ENCODE measurements around the gene TMC3. TPM values are rescaled to one million over a fixed set of nuclear protein-coding genes. Genes with fewer than 3 reads are reported as not detected.

The TMC3 gene
- total and polyA plus RNA-seq, 10 of the 15 experiments (the other 5 are each of a cell fraction or from before 2014, with no cell fraction given) = 0.03 to 0.04 (median 0.04) TPM; not detected in 7

DNA sequence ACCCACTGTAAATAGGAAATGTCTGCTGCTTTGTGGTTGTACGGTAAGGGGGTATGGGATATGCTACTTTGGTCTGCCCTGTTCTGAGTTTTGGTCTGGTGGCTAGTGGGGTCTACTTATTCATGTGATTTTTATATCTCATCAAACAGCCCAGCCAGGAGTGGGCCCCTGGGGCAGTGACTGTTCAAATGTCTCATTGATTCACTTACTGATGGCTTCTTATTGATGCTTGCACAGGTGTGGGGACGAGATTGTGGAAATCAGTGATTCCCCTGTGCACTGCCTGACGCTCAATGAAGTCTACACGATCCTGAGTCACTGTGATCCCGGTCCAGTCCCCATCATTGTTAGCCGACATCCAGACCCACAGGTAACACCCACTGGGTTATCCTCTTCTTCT is 88.6 kb downstream of the TMC3 start:
- Histone ChIP-seq H3K27me3 (replicated peaks in 1 of 2; ENCODE audit: control insufficient read depth in 2 of 2, insufficient read depth in 2 of 2, low read length in 1 of 2) (no peaks in the 10 kb centered on the region), H3K9ac (ENCODE audit: control insufficient read depth, insufficient read depth, low read length) (no peak overlapping the region), H3K27ac (ENCODE audit: control insufficient read depth, insufficient read depth) (peak overlapping the region; percentile 72), H4K20me1 (ENCODE audit: control insufficient read depth, insufficient read depth) (no peaks in the 10 kb centered on the region), H3K36me3 (ENCODE audit: control insufficient read depth in 2 of 2, insufficient read depth in 2 of 2, low read length in 1 of 2) (no peaks in the 10 kb centered on the region), H3K4me3 (no peak overlapping the region), H3K79me2 (ENCODE audit: control insufficient read depth, insufficient read depth, low read length) (no peaks in the 10 kb centered on the region), H3K4me2 (ENCODE audit: control insufficient read depth, insufficient read depth) (no peak overlapping the region), H3K9me3 (replicated peaks; ENCODE audit: control insufficient read depth, insufficient read depth, low read length) (no peaks in the 10 kb centered on the region; the same call in 2 of the 3 replicates), H2AFZ (ENCODE audit: control insufficient read depth, low read depth, low read length) (peak overlapping the region; percentile 22; the same call in 1 of the 2 replicates), H3K4me1 (ENCODE audit: control insufficient read depth, insufficient read depth, low read length) (peaks cover 30% of the 10 kb centered on the region)
- SMC1A ChIA-PET (ENCODE audit: uncharacterized antibody, unreplicated experiment) = interaction anchor here (1.0 to 3.0 kb wide), 6 partner anchors 10 to 49 kb away, joined by 3 to 24 read pairs (median 6); no protein-coding TSS in a partner anchor
- TF ChIP-seq RUNX3 (IDR thresholded peaks at IDR 0.05; ENCODE audit: low read length) (peak; percentile 15; the same call in 1 of the 2 replicates), EED (IDR thresholded peaks at IDR 0.05; ENCODE audit: low read depth) (no peak)
- no TSS peak for BruUV-seq (replicated peaks)
- RAD21 ChIA-PET (ENCODE audit: unreplicated experiment) = interaction anchor here (1.3 to 2.5 kb wide), 4 partner anchors 10 to 26 kb away, joined by 3 to 13 read pairs (median 7); no protein-coding TSS in a partner anchor
- no peak for DNase-seq (ENCODE audit: low read depth, low spot score)
- no peak for FAIRE-seq
- CTCF ChIA-PET = interaction anchor here (1.5 to 2.5 kb wide), 4 partner anchors 16 to 177 kb away, joined by 3 to 11 read pairs (median 6); no protein-coding TSS in a partner anchor
- POLR2A ChIA-PET = interaction anchor here (3.0 kb wide), 1 partner anchor 16 kb away, joined by 26 read pairs; no protein-coding TSS in a partner anchor
- in situ Hi-C loops (cut with MboI) (loop anchor here (10.0 to 25.0 kb wide), 3 partner anchors 759 to 1927 kb away; partner anchors contain the start of genes HDGFL3 and MEX3B), intact Hi-C loops (cut with micrococcal nuclease; ENCODE audit: unreplicated experiment) (no loop called here)
- ATAC-seq = no peak
- 86% methylated on average over 6 of the region's 6 CpGs for whole genome bisulfite sequencing (ENCODE audit: insufficient coverage, insufficient replicate concordance, low lambda C conversion rate, missing lambda C conversion rate)

DNA sequence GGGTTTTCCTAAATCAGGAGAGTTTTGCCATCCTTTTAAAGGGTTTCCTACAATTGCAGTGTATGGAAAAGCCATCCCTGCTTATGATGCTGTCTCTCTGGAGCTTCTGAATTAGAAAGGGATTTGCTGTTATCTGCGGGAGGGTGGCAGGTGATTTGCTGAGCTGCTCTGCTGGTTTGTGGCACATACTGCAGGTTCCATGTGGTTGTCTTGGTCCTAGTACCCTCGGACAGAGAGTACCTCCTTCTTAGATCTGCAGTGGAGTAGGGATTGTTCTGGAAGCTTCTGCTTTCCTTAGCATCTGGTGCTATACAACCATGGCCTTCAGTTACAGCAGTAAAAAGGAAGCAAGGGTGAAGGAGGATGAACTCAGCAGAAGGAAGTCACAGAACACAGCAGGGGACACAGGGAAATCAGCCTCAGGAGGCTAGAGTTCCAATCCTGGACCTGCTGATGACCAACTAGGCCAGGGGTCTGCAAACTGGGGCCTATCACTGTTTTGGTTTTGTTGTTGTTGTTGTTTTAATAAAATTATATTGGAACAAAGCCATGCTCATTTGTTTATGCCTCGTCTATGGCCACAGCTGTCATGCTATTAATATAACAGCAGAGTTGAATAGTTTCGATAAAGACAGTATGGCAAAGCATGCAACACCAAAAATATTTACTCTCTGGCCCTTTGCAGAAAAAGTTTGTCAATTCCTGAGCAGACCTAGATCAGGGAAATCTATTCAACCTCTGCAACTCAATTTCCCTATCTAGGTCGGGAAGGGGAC is 89.6 kb downstream of the TMC3 start:
- no peaks in the 10 kb centered on the region for H3K79me2 ChIP-seq (ENCODE audit: control insufficient read depth, insufficient read depth, low read length)
- WGBS (ENCODE audit: insufficient coverage, insufficient replicate concordance, low lambda C conversion rate, missing lambda C conversion rate) = 40% methylated on average over 5 of the region's 5 CpGs
- no peak overlapping the region for H3K9ac ChIP-seq (ENCODE audit: control insufficient read depth, insufficient read depth, low read length)
- H3K4me3 ChIP-seq = no peak overlapping the region; the same call in 1 of the 2 replicates
- in situ Hi-C loops (cut with MboI) = loop anchor here (10.0 to 25.0 kb wide), 3 partner anchors 760 to 1928 kb away; partner anchors contain the start of genes HDGFL3 and MEX3B
- H3K4me1 ChIP-seq (ENCODE audit: control insufficient read depth, insufficient read depth, low read length) = peaks cover 30% of the 10 kb centered on the region
- SMC1A ChIA-PET (ENCODE audit: uncharacterized antibody, unreplicated experiment) = interaction anchor here (0.7 to 2.6 kb wide), 6 partner anchors 9 to 52 kb away, joined by 3 to 12 read pairs (median 6); no protein-coding TSS in a partner anchor
- peak overlapping the region; percentile 79 for H3K4me2 ChIP-seq (ENCODE audit: control insufficient read depth, insufficient read depth)
- RAD21 ChIA-PET (ENCODE audit: unreplicated experiment) = interaction anchor here (1.2 to 2.2 kb wide), 2 partner anchors 8 to 18 kb away, joined by 3 to 8 read pairs; no protein-coding TSS in a partner anchor
- H4K20me1 ChIP-seq (ENCODE audit: control insufficient read depth, insufficient read depth) = no peaks in the 10 kb centered on the region
- no peaks in the 10 kb centered on the region for H3K36me3 ChIP-seq (ENCODE audit: control insufficient read depth in 2 of 2, insufficient read depth in 2 of 2, low read length in 1 of 2)
- BruUV-seq (replicated peaks) = no TSS peak
- H2AFZ ChIP-seq (ENCODE audit: control insufficient read depth, low read depth, low read length) = peak overlapping the region; percentile 88
- intact Hi-C loops (cut with micrococcal nuclease; ENCODE audit: unreplicated experiment) = no loop called here
- H3K27me3 ChIP-seq (replicated peaks in 1 of 2; ENCODE audit: control insufficient read depth in 2 of 2, insufficient read depth in 2 of 2, low read length in 1 of 2) = no peaks in the 10 kb centered on the region
- no peaks in the 10 kb centered on the region; the same call in 2 of the 3 replicates for H3K9me3 ChIP-seq (replicated peaks; ENCODE audit: control insufficient read depth, insufficient read depth, low read length)
- CTCF ChIA-PET = interaction anchor here (0.8 to 2.4 kb wide), 8 partner anchors 9 to 53 kb away, joined by 3 to 13 read pairs (median 7); no protein-coding TSS in a partner anchor
- POLR2A ChIA-PET = interaction anchor here (1.1 to 1.8 kb wide), 2 partner anchors 15 to 17 kb away, joined by 4 to 5 read pairs; no protein-coding TSS in a partner anchor
- DNase-seq (ENCODE audit: low read depth, low spot score) = no peak
- peak; percentile 72 for FAIRE-seq
- peak; percentile 67 for ATAC-seq
- peak overlapping the region; percentile 72 for H3K27ac ChIP-seq (ENCODE audit: control insufficient read depth, insufficient read depth)
- TF ChIP-seq NR2C1 (IDR thresholded peaks at IDR 0.05) (no peak), CREB1 (IDR thresholded peaks at IDR 0.05; ENCODE audit: low read depth) (0 out of 2 replicates have a peak, but pooled peaks have one; percentile 9), ZNF592 (IDR thresholded peaks at IDR 0.05) (no peak)
- TF ChIP-seq, protein P1, sequence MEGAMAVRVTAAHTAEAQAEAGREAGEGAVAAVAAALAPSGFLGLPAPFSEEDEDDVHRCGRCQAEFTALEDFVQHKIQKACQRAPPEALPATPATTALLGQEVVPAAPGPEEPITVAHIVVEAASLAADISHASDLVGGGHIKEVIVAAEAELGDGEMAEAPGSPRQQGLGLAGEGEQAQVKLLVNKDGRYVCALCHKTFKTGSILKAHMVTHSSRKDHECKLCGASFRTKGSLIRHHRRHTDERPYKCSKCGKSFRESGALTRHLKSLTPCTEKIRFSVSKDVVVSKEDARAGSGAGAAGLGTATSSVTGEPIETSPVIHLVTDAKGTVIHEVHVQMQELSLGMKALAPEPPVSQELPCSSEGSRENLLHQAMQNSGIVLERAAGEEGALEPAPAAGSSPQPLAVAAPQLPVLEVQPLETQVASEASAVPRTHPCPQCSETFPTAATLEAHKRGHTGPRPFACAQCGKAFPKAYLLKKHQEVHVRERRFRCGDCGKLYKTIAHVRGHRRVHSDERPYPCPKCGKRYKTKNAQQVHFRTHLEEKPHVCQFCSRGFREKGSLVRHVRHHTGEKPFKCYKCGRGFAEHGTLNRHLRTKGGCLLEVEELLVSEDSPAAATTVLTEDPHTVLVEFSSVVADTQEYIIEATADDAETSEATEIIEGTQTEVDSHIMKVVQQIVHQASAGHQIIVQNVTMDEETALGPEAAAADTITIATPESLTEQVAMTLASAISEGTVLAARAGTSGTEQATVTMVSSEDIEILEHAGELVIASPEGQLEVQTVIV (IDR thresholded peaks at IDR 0.05; ENCODE audit: borderline replicate concordance, partially characterized antibody) = no peak
